Measurements from ENCODE around the gene MAGI2. TPM values are rescaled to one million over a fixed set of nuclear protein-coding genes. Genes with fewer than 3 reads are reported as not detected.
"Not testable (repeated sequence)": the region's sequence is repeated elsewhere in the genome, so short reads cannot be mapped to it uniquely, and the experiment has no call there.

MAGI2 gene
- total RNA-seq, 2 experiments from 2014 or later = 0.09 to 0.19 TPM

DNA sequence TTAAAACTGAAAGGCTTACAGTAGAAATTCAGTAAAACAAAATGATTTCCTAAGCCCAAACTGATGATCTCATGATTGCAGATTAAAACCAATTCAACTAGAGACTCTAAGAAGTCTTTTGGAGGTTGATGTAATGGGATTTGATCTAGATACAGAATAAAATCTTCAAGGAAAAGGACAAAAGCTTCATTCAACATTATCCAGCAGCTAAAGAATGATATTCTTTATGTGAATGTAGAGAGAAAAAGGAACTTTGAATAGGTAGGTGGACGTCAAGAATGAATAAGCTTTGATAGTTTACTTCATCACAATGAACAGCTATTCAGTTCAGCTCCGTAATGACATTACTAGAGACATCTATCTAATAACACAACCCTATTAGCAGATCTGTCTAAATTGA is 910.5 kb downstream of the MAGI2 start:
- H3K27me3 Mint-ChIP-seq = no peaks in the 10 kb centered on the region
- CTCF ChIA-PET = no interaction called here

DNA sequence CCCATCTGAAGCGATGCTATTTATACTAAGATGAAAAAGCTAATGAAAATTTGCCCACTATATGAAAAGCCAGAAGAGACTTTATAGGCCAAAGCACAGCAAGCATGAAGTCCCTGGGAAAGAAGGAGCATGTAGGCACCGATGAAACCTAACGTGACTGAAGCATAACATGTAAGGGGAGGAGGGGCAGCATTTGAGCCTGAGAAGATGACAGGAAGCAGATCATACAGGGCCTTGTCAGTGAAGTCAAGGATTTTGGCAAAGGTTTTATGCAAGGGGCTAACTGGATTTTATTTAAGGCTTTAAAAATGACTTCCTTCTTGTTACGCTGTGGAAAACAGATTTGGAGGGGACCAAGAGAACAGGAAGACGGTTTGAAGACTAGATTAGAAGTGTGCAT is 910.9 kb downstream of the MAGI2 start:
- Mint-ChIP-seq H3K36me3 (no peaks in the 10 kb centered on the region), H3K27ac (no peak overlapping the region), H3K9me3 (ENCODE audit: low read depth) (peaks cover 5% of the 10 kb centered on the region), H3K4me1 (no peaks in the 10 kb centered on the region), H3K4me3 (no peak overlapping the region), H3K27me3 (no peaks in the 10 kb centered on the region)
- CTCF ChIA-PET = no interaction called here
- ATAC-seq (no peak), DNase-seq (no peak)

More for the DNA sequence above, 910.5 kb downstream of the MAGI2 start:
- DNase-seq = no peak
- Mint-ChIP-seq H3K9me3 (ENCODE audit: low read depth) (peaks cover under 1% of the 10 kb centered on the region), H3K27ac (no peak overlapping the region), H3K36me3 (no peaks in the 10 kb centered on the region), H3K4me3 (no peak overlapping the region), H3K4me1 (no peaks in the 10 kb centered on the region)
- no peak for ATAC-seq

- H3K36me3 Mint-ChIP-seq = no peaks in the 10 kb centered on the region
- no peak overlapping the region for H3K27ac Mint-ChIP-seq
- H3K27me3 Mint-ChIP-seq = no peaks in the 10 kb centered on the region
- DNase-seq (no peak), ATAC-seq (no peak)
- CTCF ChIA-PET = no interaction called here
- H3K9me3 Mint-ChIP-seq (ENCODE audit: low read depth) = peaks cover 9% of the 10 kb centered on the region
- no peaks in the 10 kb centered on the region for H3K4me1 Mint-ChIP-seq
- H3K4me3 Mint-ChIP-seq = no peak overlapping the region
These were observed 913.6 kb downstream of the MAGI2 start for GRCh38 chr7:78539825-78540224.

GRCh38 chr7:78535655-78536054 is 917.8 kb downstream of the MAGI2 start:
- Mint-ChIP-seq H3K4me3 (no peak overlapping the region), H3K4me1 (no peaks in the 10 kb centered on the region), H3K27ac (no peak overlapping the region), H3K9me3 (ENCODE audit: low read depth) (peaks cover 15% of the 10 kb centered on the region), H3K27me3 (no peaks in the 10 kb centered on the region), H3K36me3 (no peaks in the 10 kb centered on the region)
- no peak for ATAC-seq
- no peak for DNase-seq
- CTCF ChIA-PET = interaction anchor here (0.6 kb wide), 1 partner anchor 633 kb away, joined by 3 read pairs; no protein-coding TSS in a partner anchor

- Mint-ChIP-seq H3K4me3 (no peak overlapping the region), H3K4me1 (no peaks in the 10 kb centered on the region), H3K27me3 (no peaks in the 10 kb centered on the region), H3K36me3 (no peaks in the 10 kb centered on the region), H3K9me3 (ENCODE audit: low read depth) (peaks cover 7% of the 10 kb centered on the region), H3K27ac (no peak overlapping the region)
- CTCF ChIA-PET = no interaction called here
- no peak for ATAC-seq
- no peak for DNase-seq
These were observed 923.1 kb downstream of the MAGI2 start for GRCh38 chr7:78530351-78530750.

DNA sequence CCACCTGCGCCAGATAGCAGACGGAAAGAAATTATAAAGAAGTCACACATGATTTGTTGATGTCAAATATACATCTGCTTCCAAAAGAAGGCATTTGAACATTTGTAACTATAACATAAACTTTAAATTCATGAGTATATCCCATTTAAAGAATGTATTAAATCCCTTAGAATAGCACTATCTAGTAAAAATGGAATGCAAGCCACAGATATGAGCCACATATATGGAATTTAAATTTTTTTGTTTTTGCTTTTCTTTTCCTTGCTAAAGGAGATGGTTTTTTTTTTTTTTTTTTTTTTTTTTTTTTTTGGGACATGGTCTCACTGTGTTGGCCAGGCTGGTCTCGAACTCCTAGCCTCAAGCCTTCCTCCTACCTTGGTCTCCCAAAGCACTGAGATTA is 924.1 kb downstream of the MAGI2 start:
- no peak for ATAC-seq
- Mint-ChIP-seq H3K9me3 (ENCODE audit: low read depth) (peaks cover 7% of the 10 kb centered on the region), H3K4me3 (no peak overlapping the region), H3K36me3 (no peaks in the 10 kb centered on the region), H3K27ac (no peak overlapping the region), H3K4me1 (no peaks in the 10 kb centered on the region), H3K27me3 (no peaks in the 10 kb centered on the region)
- CTCF ChIA-PET = no interaction called here
- no peak for DNase-seq

DNA sequence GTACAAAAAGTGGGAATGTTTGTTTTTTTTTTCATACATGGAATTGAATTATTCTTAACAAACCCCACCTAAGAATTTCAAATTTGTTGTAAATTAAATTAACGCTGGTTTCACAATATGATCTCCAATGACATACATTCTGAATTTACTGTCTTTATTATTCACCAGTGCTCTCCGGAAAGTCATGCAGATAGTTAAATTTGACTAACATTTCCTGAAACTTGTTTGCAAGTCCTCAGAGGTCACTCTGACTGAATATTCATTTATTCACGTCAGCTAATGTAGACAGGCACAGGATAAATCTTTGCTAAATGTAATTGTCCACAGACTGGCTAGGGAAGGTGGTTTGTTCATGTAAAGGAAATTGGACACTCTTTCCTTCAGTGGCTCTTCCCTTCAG is 924.5 kb downstream of the MAGI2 start:
- H3K9me3 Mint-ChIP-seq (ENCODE audit: low read depth) = peaks cover 7% of the 10 kb centered on the region
- CTCF ChIA-PET = no interaction called here
- H3K27ac Mint-ChIP-seq = no peak overlapping the region
- H3K36me3 Mint-ChIP-seq = no peaks in the 10 kb centered on the region
- no peaks in the 10 kb centered on the region for H3K4me1 Mint-ChIP-seq
- H3K4me3 Mint-ChIP-seq = no peak overlapping the region
- no peak for DNase-seq
- no peaks in the 10 kb centered on the region for H3K27me3 Mint-ChIP-seq
- ATAC-seq = no peak

DNA sequence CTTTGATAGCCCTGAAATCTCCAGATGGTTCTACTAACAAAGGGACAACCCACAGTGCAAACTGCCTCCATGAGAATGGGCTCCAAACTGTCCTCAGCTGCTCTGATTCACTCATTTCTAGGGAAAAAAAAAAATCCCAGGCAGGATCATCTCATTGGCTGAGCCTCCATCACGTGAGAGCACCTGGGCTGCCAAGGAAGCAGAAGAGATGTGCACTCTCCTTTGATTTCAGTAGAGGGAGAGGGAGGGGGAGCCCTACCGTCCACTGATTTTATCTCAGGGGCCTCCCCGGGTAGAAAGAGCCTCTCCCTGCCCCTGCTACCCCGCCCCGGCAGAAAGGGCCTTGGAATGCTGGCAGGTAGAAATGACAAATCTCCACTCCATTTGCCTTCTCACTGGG is 929.5 kb downstream of the MAGI2 start:
- Mint-ChIP-seq H3K36me3 (no peaks in the 10 kb centered on the region), H3K4me1 (no peaks in the 10 kb centered on the region), H3K27ac (no peak overlapping the region), H3K9me3 (ENCODE audit: low read depth) (peaks cover 3% of the 10 kb centered on the region), H3K4me3 (no peak overlapping the region), H3K27me3 (no peaks in the 10 kb centered on the region)
- no peak for ATAC-seq
- CTCF ChIA-PET = no interaction called here
- DNase-seq = no peak

DNA sequence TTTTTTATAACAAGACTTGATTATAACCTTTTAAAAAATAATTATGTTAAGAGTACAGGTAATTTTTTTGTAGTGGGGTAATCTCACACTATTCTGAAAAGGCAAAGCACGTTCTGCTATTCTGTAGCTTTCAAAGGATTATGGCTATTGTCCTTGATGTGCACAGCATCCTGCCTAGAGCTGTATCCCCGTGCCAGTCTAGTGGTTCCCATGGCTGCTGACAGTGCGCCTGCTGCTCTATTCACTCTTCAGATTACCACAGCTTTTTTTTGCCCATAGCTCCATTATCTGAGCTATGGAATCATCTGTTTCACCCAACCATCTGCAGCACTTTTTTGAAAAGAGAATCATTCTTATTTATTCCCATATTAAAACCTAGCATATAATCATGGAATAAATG is 931.5 kb downstream of the MAGI2 start:
- H3K4me1 Mint-ChIP-seq = no peaks in the 10 kb centered on the region
- CTCF ChIA-PET = no interaction called here
- H3K36me3 Mint-ChIP-seq = no peaks in the 10 kb centered on the region
- H3K9me3 Mint-ChIP-seq (ENCODE audit: low read depth) = peaks cover 3% of the 10 kb centered on the region
- ATAC-seq (no peak), DNase-seq (no peak)
- no peak overlapping the region for H3K4me3 Mint-ChIP-seq
- H3K27me3 Mint-ChIP-seq = no peaks in the 10 kb centered on the region
- H3K27ac Mint-ChIP-seq = no peak overlapping the region

GRCh38 chr7:78516450-78516849 is 937.0 kb downstream of the MAGI2 start:
- CTCF ChIA-PET = no interaction called here
- DNase-seq (no peak), ATAC-seq (no peak)
- Mint-ChIP-seq H3K9me3 (ENCODE audit: low read depth) (no peaks in the 10 kb centered on the region), H3K27me3 (no peaks in the 10 kb centered on the region), H3K27ac (no peak overlapping the region), H3K4me1 (no peaks in the 10 kb centered on the region), H3K36me3 (no peaks in the 10 kb centered on the region), H3K4me3 (no peak overlapping the region)

- ATAC-seq = no peak
- no peak for DNase-seq
- CTCF ChIA-PET = no interaction called here
- Mint-ChIP-seq H3K36me3 (no peaks in the 10 kb centered on the region), H3K4me3 (no peak overlapping the region), H3K27ac (no peak overlapping the region), H3K4me1 (no peaks in the 10 kb centered on the region), H3K27me3 (no peaks in the 10 kb centered on the region), H3K9me3 (ENCODE audit: low read depth) (no peaks in the 10 kb centered on the region)
These were observed 938.8 kb downstream of the MAGI2 start for GRCh38 chr7:78514634-78515033.

DNA sequence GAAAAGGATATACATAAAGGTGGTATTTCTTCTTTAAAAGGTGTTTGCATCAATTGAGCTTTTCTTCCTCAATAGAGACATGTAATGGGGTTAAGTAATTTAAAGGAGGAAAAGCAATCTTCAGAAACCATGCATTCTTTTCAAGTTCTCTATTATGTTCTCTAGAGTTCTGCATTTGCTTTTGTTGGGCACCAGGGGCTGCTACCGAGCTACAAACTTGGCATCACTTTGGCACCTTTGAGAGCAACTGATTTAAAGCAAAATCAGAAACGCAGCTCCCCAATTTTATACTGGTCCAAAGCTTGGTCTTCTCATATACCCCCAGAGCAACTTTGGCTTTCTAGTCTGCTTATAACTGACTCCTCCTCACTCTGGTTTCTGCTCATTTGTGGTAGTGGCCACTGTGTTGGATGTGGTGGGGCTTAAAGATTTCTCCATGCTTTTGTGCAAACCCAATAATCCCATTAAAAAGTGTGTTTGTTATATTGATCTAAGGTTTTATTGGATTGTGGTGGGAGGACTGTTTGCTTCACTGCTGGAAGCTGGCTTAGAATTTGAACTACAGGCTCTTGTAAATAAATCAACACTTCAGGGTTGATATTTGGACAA is 942.8 kb downstream of the MAGI2 start:
- H3K4me3 Mint-ChIP-seq = no peak overlapping the region
- ATAC-seq (no peak), DNase-seq (no peak)
- H3K27ac Mint-ChIP-seq = no peak overlapping the region
- no peaks in the 10 kb centered on the region for H3K36me3 Mint-ChIP-seq
- CTCF ChIA-PET = no interaction called here
- no peaks in the 10 kb centered on the region for H3K9me3 Mint-ChIP-seq (ENCODE audit: low read depth)
- no peaks in the 10 kb centered on the region for H3K27me3 Mint-ChIP-seq
- no peaks in the 10 kb centered on the region for H3K4me1 Mint-ChIP-seq

GRCh38 chr7:78503301-78503700 is 950.2 kb downstream of the MAGI2 start:
- H3K36me3 Mint-ChIP-seq; CTCF ChIA-PET; DNase-seq; H3K27ac Mint-ChIP-seq; H3K9me3 Mint-ChIP-seq (ENCODE audit: low read depth); ATAC-seq; H3K4me3 Mint-ChIP-seq; H3K27me3 Mint-ChIP-seq; H3K4me1 Mint-ChIP-seq: not testable (repeated sequence)

GRCh38 chr7:78501064-78501463 is 952.4 kb downstream of the MAGI2 start:
- ATAC-seq (no peak), DNase-seq (no peak)
- CTCF ChIA-PET = no interaction called here
- H3K4me1 Mint-ChIP-seq = no peaks in the 10 kb centered on the region
- H3K36me3 Mint-ChIP-seq = no peaks in the 10 kb centered on the region
- H3K9me3 Mint-ChIP-seq (ENCODE audit: low read depth) = no peaks in the 10 kb centered on the region
- no peaks in the 10 kb centered on the region for H3K27me3 Mint-ChIP-seq
- H3K27ac Mint-ChIP-seq = no peak overlapping the region
- no peak overlapping the region for H3K4me3 Mint-ChIP-seq

- Mint-ChIP-seq H3K4me1 (no peaks in the 10 kb centered on the region), H3K4me3 (no peak overlapping the region), H3K27ac (no peak overlapping the region), H3K36me3 (no peaks in the 10 kb centered on the region), H3K27me3 (no peaks in the 10 kb centered on the region), H3K9me3 (ENCODE audit: low read depth) (no peaks in the 10 kb centered on the region)
- ATAC-seq (no peak), DNase-seq (no peak)
- CTCF ChIA-PET = no interaction called here
These were observed 953.5 kb downstream of the MAGI2 start for GRCh38 chr7:78499971-78500370.

All from activated CD8-positive, alpha-beta memory T cell treated with anti-CD3 and anti-CD28 coated beads, Interleukin-2, amount 10 ng/mL, durations not matched to agents 7 days and 5 days (primary cell).